PFSK-1 (cell line): Measurements from ENCODE around the gene PMIS2. TPM values are rescaled to one million over a fixed set of nuclear protein-coding genes. Genes with fewer than 3 reads are reported as not detected.

ENCODE experiments used
- FOXP2 ChIP-seq: optimal IDR thresholded peaks from 2 replicates; pipeline ENCODE3; 2011; ENCODE audit warnings: borderline replicate concordance, control low read depth, inconsistent platforms; ENCODE audit not compliant: insufficient read depth; ENCODE audit errors: extremely low read length, extremely low read depth
- POLR2AphosphoS5 ChIP-seq: IDR thresholded peaks from 2 replicates; pipeline ENCODE4 v1.6.1; 2012; ENCODE audit warnings: low read depth, mild to moderate bottlenecking, control low read depth, low read length, moderate library complexity
- SIN3A ChIP-seq: IDR thresholded peaks from 2 replicates; pipeline ENCODE4 v1.6.1; 2012; ENCODE audit warnings: mild to moderate bottlenecking, low read length, moderate library complexity, borderline replicate concordance; ENCODE audit not compliant: insufficient read depth
- TAF1 ChIP-seq: IDR thresholded peaks from 2 replicates; pipeline ENCODE4 v1.6.1; 2012; ENCODE audit warnings: low read length, control low read depth, borderline replicate concordance; ENCODE audit not compliant: insufficient read depth
- polyA plus RNA-seq: library from polyadenylated mRNA; unstranded; fragments of >200 nt; gene quantifications from one replicate; pipeline ENCODE4 v1.2.1, GENCODE V29; 2012; ENCODE audit warnings: low read depth, missing spikeins; ENCODE audit not compliant: insufficient read length
- TF ChIP-seq, protein P1 (sequence below), 2 experiments: IDR thresholded peaks; 2 replicates each; pipeline versions ENCODE4 v1.6.1 to v1.8.0; 2011 to 2012; ENCODE audit warnings: low read depth in 2 of 2, low read length in 2 of 2, control low read depth in 1 of 2, inconsistent platforms in 1 of 2, mild to moderate bottlenecking in 1 of 2, moderate library complexity in 1 of 2; ENCODE audit not compliant: insufficient read depth in 1 of 2

The PMIS2 gene
- polyA plus RNA-seq = not detected

DNA sequence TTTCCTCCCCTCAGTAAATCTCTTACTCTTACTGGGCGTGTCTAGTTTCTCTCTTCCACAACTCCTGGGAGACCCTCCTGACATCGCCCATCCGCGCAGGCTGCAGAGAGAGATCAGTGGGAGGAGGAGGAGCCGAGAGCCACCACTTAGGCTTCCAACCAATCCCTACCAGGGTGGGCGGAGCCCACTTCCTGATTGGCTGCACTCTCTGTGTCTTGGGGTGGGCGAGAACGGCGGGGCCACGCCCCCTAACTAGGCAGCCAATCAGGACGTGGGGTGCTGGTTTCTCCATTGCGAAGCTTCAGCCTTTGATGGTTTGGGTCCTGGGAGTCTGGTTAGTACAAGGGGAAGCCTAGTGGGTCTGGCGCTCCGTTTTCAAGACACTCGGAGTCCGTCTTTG lies at the start of gene PMIS2:
Gene PMIS2, plus strand, starts transcription at position 326 of the 400 bp plus-strand sequence. CDS start 87 bp downstream, outside the sequence.
- no peak for TF ChIP-seq FOXP2
- TF ChIP-seq, protein P1, sequence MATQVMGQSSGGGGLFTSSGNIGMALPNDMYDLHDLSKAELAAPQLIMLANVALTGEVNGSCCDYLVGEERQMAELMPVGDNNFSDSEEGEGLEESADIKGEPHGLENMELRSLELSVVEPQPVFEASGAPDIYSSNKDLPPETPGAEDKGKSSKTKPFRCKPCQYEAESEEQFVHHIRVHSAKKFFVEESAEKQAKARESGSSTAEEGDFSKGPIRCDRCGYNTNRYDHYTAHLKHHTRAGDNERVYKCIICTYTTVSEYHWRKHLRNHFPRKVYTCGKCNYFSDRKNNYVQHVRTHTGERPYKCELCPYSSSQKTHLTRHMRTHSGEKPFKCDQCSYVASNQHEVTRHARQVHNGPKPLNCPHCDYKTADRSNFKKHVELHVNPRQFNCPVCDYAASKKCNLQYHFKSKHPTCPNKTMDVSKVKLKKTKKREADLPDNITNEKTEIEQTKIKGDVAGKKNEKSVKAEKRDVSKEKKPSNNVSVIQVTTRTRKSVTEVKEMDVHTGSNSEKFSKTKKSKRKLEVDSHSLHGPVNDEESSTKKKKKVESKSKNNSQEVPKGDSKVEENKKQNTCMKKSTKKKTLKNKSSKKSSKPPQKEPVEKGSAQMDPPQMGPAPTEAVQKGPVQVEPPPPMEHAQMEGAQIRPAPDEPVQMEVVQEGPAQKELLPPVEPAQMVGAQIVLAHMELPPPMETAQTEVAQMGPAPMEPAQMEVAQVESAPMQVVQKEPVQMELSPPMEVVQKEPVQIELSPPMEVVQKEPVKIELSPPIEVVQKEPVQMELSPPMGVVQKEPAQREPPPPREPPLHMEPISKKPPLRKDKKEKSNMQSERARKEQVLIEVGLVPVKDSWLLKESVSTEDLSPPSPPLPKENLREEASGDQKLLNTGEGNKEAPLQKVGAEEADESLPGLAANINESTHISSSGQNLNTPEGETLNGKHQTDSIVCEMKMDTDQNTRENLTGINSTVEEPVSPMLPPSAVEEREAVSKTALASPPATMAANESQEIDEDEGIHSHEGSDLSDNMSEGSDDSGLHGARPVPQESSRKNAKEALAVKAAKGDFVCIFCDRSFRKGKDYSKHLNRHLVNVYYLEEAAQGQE (IDR thresholded peaks at IDR 0.05; ENCODE audit: insufficient read depth in 1 of 2, low read depth in 2 of 2, low read length in 2 of 2) = no peak
- no peak for TF ChIP-seq SIN3A
- no peak for TF ChIP-seq TAF1
- TF ChIP-seq POLR2AphosphoS5 = no peak

DNA sequence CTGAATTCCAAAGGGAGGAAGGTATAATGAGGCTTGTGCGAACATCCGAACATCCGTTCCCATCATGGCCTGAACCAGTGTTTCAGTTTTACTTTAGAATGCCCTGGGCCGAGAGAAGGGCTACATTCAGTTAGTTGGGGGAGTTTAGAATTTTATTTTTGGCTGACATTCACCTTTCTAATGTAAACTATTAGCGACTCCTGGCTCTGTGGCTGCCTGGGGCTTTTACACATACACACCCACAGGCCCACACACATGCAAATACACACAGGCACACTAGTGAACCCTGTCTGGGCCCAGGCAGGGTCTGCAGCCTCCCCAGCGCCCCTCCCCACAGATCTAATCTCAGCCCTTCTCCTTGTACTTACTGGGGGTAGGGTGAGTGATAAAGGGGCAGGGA lies 46.7 kb upstream of the PMIS2 start:
- TF ChIP-seq TAF1 (no peak), POLR2AphosphoS5 (no peak), FOXP2 (no peak), SIN3A (no peak)
- TF ChIP-seq, protein P1 (IDR thresholded peaks at IDR 0.05; ENCODE audit: insufficient read depth in 1 of 2, low read depth in 2 of 2, low read length in 2 of 2) = no peak

DNA sequence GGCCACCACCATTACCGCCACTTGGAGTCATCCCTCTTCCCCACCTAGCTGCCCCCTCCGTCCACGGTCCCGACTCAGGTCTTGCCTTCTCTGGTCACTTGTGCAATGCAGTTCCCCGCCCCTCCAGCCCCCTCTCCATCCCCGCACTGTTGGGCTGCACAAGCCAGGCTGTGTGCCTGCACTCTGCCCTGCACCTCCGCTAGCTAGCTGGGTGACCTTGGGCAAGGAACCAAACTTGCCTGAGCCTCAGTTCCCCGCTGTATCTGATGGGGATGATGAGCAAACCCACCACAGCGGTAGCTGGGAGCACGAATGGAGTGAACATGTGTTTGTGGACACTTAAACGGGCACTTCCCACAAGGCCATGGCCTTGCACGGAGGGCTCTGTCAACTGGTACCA lies 46.1 kb upstream of the PMIS2 start:
- TF ChIP-seq POLR2AphosphoS5 (no peak), FOXP2 (no peak), TAF1 (no peak), SIN3A (no peak)
- TF ChIP-seq, protein P1 (IDR thresholded peaks at IDR 0.05; ENCODE audit: insufficient read depth in 1 of 2, low read depth in 2 of 2, low read length in 2 of 2) = no peak

DNA sequence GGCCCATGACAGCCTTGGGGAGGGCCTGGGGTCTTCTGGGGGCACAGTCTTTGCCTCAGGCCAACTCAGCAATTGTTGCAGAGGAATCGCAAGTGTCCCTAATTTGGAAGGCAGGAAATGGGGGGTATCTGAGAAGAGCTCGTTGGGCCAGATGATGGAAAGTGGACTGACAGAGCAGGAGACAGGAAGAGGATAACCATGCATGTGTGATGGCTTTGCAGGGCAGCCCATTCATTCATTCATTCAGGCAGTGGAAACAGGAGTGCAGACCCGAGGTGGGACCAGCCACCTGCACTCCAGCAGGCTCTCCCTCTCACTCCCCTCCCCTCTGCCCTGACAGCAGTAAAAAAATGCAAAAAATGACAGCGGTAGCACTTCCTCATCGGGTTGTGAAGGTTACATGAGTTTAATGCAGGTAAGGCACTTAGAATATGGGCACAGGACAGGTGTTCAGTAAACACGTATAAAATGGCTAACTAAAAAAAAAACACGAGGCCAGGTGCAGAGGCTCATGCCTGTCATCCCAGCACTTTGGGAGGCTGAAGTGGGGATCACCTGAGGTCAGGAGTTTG lies 45.5 kb upstream of the PMIS2 start:
- no peak for TF ChIP-seq POLR2AphosphoS5
- TF ChIP-seq, protein P1 (IDR thresholded peaks at IDR 0.05; ENCODE audit: insufficient read depth in 1 of 2, low read depth in 2 of 2, low read length in 2 of 2) = no peak
- no peak for TF ChIP-seq TAF1
- TF ChIP-seq SIN3A = no peak
- no peak for TF ChIP-seq FOXP2
